DND-41 (cell line): Measurements from ENCODE around the gene IPP.
"Not testable (repeated sequence)": the region's sequence is repeated elsewhere in the genome, so short reads cannot be mapped to it uniquely, and the experiment has no call there.

Experiments used
- ATAC-seq: fragments of 200-7000 bp; cut with Tn5 transposase; 3 replicates; pipeline ENCODE4 v1.9.1; 2021; ENCODE audit warnings: low read depth; ENCODE audit not compliant: insufficient read depth
- DNase-seq: peaks from one replicate; pipeline ENCODE4 v3.0.0-alpha.2; 2020
- H2AFZ ChIP-seq: 2 replicates; pipeline ENCODE4 v1.6.0; 2012; ENCODE audit warnings: low read depth, low read length
- H3K27ac ChIP-seq: 2 replicates; pipeline ENCODE4 v1.5.1; 2012; ENCODE audit warnings: low read length, inconsistent platforms
- H3K27me3 ChIP-seq: fragments of 200-600 bp; sonication (generic); 2 replicates; pipeline ENCODE4 v1.6.0; 2012; ENCODE audit warnings: low read length, mild to moderate bottlenecking, inconsistent platforms; ENCODE audit not compliant: insufficient read depth, poor library complexity
- H3K36me3 ChIP-seq: 2 replicates; pipeline ENCODE4 v1.5.1; 2012; ENCODE audit warnings: low read length, inconsistent platforms; ENCODE audit not compliant: insufficient read depth
- H3K4me1 ChIP-seq: 2 replicates; pipeline ENCODE4 v1.5.1; 2012; ENCODE audit warnings: mild to moderate bottlenecking, low read length; ENCODE audit not compliant: insufficient read depth
- H3K4me2 ChIP-seq: 2 replicates; pipeline ENCODE4 v1.6.0; 2012; ENCODE audit warnings: mild to moderate bottlenecking, moderate library complexity, low read length, inconsistent platforms; ENCODE audit not compliant: insufficient read depth
- H3K4me3 ChIP-seq, 2 experiments: fragments of 200-600 bp in 1 of 2; shearing (Covaris generic) in 1 of 2; 2 replicates each; pipeline ENCODE4 v1.5.1; 2012 to 2016; ENCODE audit warnings: inconsistent platforms in 2 of 2, low read length in 2 of 2, mild to moderate bottlenecking in 2 of 2, low read depth in 1 of 2, moderate library complexity in 1 of 2
- H3K79me2 ChIP-seq: 2 replicates; pipeline ENCODE4 v1.6.0; 2012; ENCODE audit warnings: low read length, inconsistent platforms; ENCODE audit not compliant: insufficient read depth
- H3K9ac ChIP-seq: 2 replicates; pipeline ENCODE4 v1.6.0; 2012; ENCODE audit warnings: low read depth, mild to moderate bottlenecking, inconsistent platforms, low read length, moderate library complexity
- H3K9me3 ChIP-seq: 2 replicates; pipeline ENCODE4 v1.5.1; 2012; ENCODE audit warnings: low read length, moderate library complexity, mild to moderate bottlenecking, inconsistent platforms; ENCODE audit not compliant: insufficient read depth, severe bottlenecking
- H4K20me1 ChIP-seq: 2 replicates; pipeline ENCODE4 v1.6.0; 2012; ENCODE audit warnings: low read length; ENCODE audit not compliant: insufficient read depth
- EZH2 ChIP-seq: IDR thresholded peaks from 3 replicates; pipeline ENCODE4 v1.6.1; 2012; ENCODE audit warnings: borderline replicate concordance, low read depth, mild to moderate bottlenecking, moderate library complexity, low read length, inconsistent platforms; ENCODE audit not compliant: severe bottlenecking
- TF ChIP-seq, protein P1 (sequence below): IDR thresholded peaks from 2 replicates; pipeline ENCODE4 v1.5.1; 2012; ENCODE audit warnings: borderline replicate concordance, low read length, moderate library complexity, mild to moderate bottlenecking; ENCODE audit not compliant: poor library complexity, severe bottlenecking; ENCODE audit errors: extremely low read depth

Gene IPP

GRCh38 chr1:45718289-45718688 is 32.2 kb downstream of the IPP start:
- Histone ChIP-seq H2AFZ (no peak overlapping the region), H4K20me1 (no peaks in the 10 kb centered on the region), H3K79me2 (no peaks in the 10 kb centered on the region), H3K27ac (no peak overlapping the region), H3K27me3 (no peaks in the 10 kb centered on the region), H3K4me3 (no peak overlapping the region), H3K36me3 (peaks cover 22% of the 10 kb centered on the region; the same call in 1 of the 2 replicates), H3K9ac (no peak overlapping the region), H3K4me1 (no peaks in the 10 kb centered on the region), H3K4me2 (no peak overlapping the region), H3K9me3 (no peaks in the 10 kb centered on the region)
- ATAC-seq, result no peak
- no peak for TF ChIP-seq EZH2
- TF ChIP-seq, protein P1, sequence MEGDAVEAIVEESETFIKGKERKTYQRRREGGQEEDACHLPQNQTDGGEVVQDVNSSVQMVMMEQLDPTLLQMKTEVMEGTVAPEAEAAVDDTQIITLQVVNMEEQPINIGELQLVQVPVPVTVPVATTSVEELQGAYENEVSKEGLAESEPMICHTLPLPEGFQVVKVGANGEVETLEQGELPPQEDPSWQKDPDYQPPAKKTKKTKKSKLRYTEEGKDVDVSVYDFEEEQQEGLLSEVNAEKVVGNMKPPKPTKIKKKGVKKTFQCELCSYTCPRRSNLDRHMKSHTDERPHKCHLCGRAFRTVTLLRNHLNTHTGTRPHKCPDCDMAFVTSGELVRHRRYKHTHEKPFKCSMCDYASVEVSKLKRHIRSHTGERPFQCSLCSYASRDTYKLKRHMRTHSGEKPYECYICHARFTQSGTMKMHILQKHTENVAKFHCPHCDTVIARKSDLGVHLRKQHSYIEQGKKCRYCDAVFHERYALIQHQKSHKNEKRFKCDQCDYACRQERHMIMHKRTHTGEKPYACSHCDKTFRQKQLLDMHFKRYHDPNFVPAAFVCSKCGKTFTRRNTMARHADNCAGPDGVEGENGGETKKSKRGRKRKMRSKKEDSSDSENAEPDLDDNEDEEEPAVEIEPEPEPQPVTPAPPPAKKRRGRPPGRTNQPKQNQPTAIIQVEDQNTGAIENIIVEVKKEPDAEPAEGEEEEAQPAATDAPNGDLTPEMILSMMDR, result no peak
- no peak for DNase-seq

- H3K9me3 ChIP-seq, H3K9ac ChIP-seq, H3K79me2 ChIP-seq, H3K4me1 ChIP-seq, H3K4me2 ChIP-seq, H4K20me1 ChIP-seq, H2AFZ ChIP-seq, H3K27ac ChIP-seq, H3K4me3 ChIP-seq, H3K27me3 ChIP-seq, ATAC-seq, DNase-seq: not testable (repeated sequence)
- peaks cover 22% of the 10 kb centered on the region; the same call in 1 of the 2 replicates for H3K36me3 ChIP-seq
Measured at GRCh38 chr1:45717386-45717785, 33.1 kb downstream of the IPP start.

DNA sequence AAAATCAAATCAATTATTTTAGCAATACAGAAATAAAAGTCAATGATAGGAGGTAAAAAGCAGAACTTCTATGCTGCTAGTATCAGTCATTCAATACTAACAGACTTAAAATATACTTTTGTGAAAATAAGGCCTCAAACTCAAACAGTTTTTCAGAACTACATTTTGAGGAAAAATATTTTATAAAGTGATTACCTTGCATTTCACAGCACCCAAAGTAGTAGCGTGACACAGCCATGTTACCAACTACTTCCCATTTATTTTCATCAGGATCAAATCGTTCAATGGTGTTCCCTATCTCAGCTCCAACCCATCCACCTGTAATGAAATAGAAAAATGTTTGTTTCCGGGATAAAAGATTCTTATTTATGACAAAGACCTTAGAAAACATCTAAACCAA is 33.8 kb downstream of the IPP start:
- H3K9ac ChIP-seq, result no peak overlapping the region
- H3K27me3 ChIP-seq, result no peaks in the 10 kb centered on the region
- H3K9me3 ChIP-seq, result no peaks in the 10 kb centered on the region
- TF ChIP-seq, protein P1, result no peak
- no peak for TF ChIP-seq EZH2
- no peak overlapping the region for H3K4me2 ChIP-seq
- no peaks in the 10 kb centered on the region for H4K20me1 ChIP-seq
- no peak overlapping the region for H3K4me3 ChIP-seq
- no peaks in the 10 kb centered on the region for H3K4me1 ChIP-seq
- no peak overlapping the region for H2AFZ ChIP-seq
- H3K27ac ChIP-seq, result no peak overlapping the region
- no peaks in the 10 kb centered on the region for H3K79me2 ChIP-seq
- DNase-seq, result no peak
- H3K36me3 ChIP-seq, result peaks cover 27% of the 10 kb centered on the region; the same call in 1 of the 2 replicates
- ATAC-seq, result no peak

GRCh38 chr1:45713711-45714110 is 36.7 kb downstream of the IPP start:
- H4K20me1 ChIP-seq, result no peaks in the 10 kb centered on the region
- H3K27me3 ChIP-seq, result no peaks in the 10 kb centered on the region
- DNase-seq, result no peak
- H3K9ac ChIP-seq, result no peak overlapping the region
- no peaks in the 10 kb centered on the region for H3K79me2 ChIP-seq
- no peak for ATAC-seq
- H3K4me1 ChIP-seq, result no peaks in the 10 kb centered on the region
- no peak overlapping the region for H3K27ac ChIP-seq
- no peak overlapping the region for H3K4me2 ChIP-seq
- H3K4me3 ChIP-seq, result no peak overlapping the region
- no peak overlapping the region for H2AFZ ChIP-seq
- no peak for TF ChIP-seq EZH2
- TF ChIP-seq, protein P1, result no peak
- H3K9me3 ChIP-seq, result no peaks in the 10 kb centered on the region
- peaks cover 27% of the 10 kb centered on the region for H3K36me3 ChIP-seq
